Cardiac muscle cell (in vitro differentiated cells and primary cell): ENCODE data around the gene TSPAN7. TPM values are rescaled to one million over a fixed set of nuclear protein-coding genes. Genes with fewer than 3 reads are reported as not detected.

Experiments used
- DNase-seq, 2 donors: peaks; one replicate each; pipeline versions ENCODE4 v3.0.0 to v3.0.0-alpha.2; 2010 to 2017; ENCODE audit warnings: low read depth in 1 of 2, low spot score in 1 of 2
- H3K27ac ChIP-seq: fragments of 200-600 bp; sonication (generic); 2 replicates; pipeline ENCODE4 v1.5.1; 2016
- H3K27me3 ChIP-seq: fragments of 200-600 bp; sonication (generic); 2 replicates; pipeline ENCODE4 v1.6.0; 2016; ENCODE audit warnings: control low read depth
- H3K36me3 ChIP-seq: fragments of 200-600 bp; sonication (generic); 2 replicates; pipeline ENCODE4 v1.5.1; 2016; ENCODE audit warnings: control low read depth
- H3K4me1 ChIP-seq: fragments of 200-600 bp; sonication (generic); 2 replicates; pipeline ENCODE4 v1.8.1; 2017; ENCODE audit warnings: low read depth, mild to moderate bottlenecking, mixed run types
- H3K4me3 ChIP-seq: fragments of 200-600 bp; sonication (generic); 2 replicates; pipeline ENCODE4 v1.5.1; 2016; ENCODE audit warnings: mild to moderate bottlenecking
- H3K9me3 ChIP-seq: fragments of 200-600 bp; sonication (generic); 2 replicates; pipeline ENCODE4 v1.5.1; 2017; ENCODE audit warnings: low read depth, mild to moderate bottlenecking, control low read depth
- CTCF ChIP-seq: IDR thresholded peaks from 2 replicates; pipeline ENCODE4 v1.5.1; 2012; ENCODE audit warnings: low read depth, mild to moderate bottlenecking, low read length
- polyA plus RNA-seq: library from polyadenylated mRNA; unstranded; fragments of >200 nt; fragmentation: Nextera tagmentation; extraction: Ambion mirVana; gene quantifications from 2 replicates; pipeline ENCODE4 v1.2.1, GENCODE V29; 2016
- total RNA-seq: library from RNA; depleted of rRNA; stranded (reverse); fragments of >200 nt; gene quantifications from 2 replicates; pipeline ENCODE4 v1.2.3, GENCODE V29; 2016

Gene TSPAN7
- total and polyA plus RNA-seq, 2 experiments from 2014 or later, result 23.1 to 41.4 TPM

GRCh38 chrX:38595801-38596200 lies 34.5 kb downstream of the TSPAN7 start:
- TF ChIP-seq CTCF, result no peak

GRCh38 chrX:38596939-38597338 lies 35.6 kb downstream of the TSPAN7 start:
- Histone ChIP-seq H3K27me3 (no peaks in the 10 kb centered on the region), H3K4me3 (no peak overlapping the region), H3K36me3 (no peaks in the 10 kb centered on the region), H3K9me3 (no peaks in the 10 kb centered on the region), H3K4me1 (peaks cover 27% of the 10 kb centered on the region), H3K27ac (no peak overlapping the region)
- TF ChIP-seq CTCF, result no peak
- DNase-seq, result no peak

More at GRCh38 chrX:38595801-38596200, 34.5 kb downstream of the TSPAN7 start:
- Histone ChIP-seq H3K27ac (no peak overlapping the region), H3K27me3 (no peaks in the 10 kb centered on the region), H3K4me1 (peaks cover 26% of the 10 kb centered on the region), H3K4me3 (no peak overlapping the region), H3K9me3 (no peaks in the 10 kb centered on the region), H3K36me3 (no peaks in the 10 kb centered on the region)
- peak in 1 of 2 donors; percentile 35 for DNase-seq

- Histone ChIP-seq H3K4me1 (peaks cover 26% of the 10 kb centered on the region), H3K27me3 (no peaks in the 10 kb centered on the region), H3K36me3 (no peaks in the 10 kb centered on the region), H3K27ac (peak overlapping the region; percentile 28), H3K9me3 (no peaks in the 10 kb centered on the region), H3K4me3 (no peak overlapping the region)
- no peak for TF ChIP-seq CTCF
- DNase-seq, result no peak
These were observed 38.7 kb downstream of the TSPAN7 start for GRCh38 chrX:38599796-38600755.

GRCh38 chrX:38601866-38602265 lies 40.5 kb downstream of the TSPAN7 start:
- Histone ChIP-seq H3K36me3 (no peaks in the 10 kb centered on the region), H3K27ac (no peak overlapping the region), H3K9me3 (no peaks in the 10 kb centered on the region), H3K4me1 (peaks cover 14% of the 10 kb centered on the region), H3K4me3 (no peak overlapping the region), H3K27me3 (no peaks in the 10 kb centered on the region)
- no peak for TF ChIP-seq CTCF
- DNase-seq, result no peak

GRCh38 chrX:38606821-38607220 lies 45.5 kb downstream of the TSPAN7 start:
- DNase-seq, result no peak

More at GRCh38 chrX:38606821-38607220, 45.5 kb downstream of the TSPAN7 start:
- no peak overlapping the region for H3K27ac ChIP-seq
- H3K4me1 ChIP-seq, result no peaks in the 10 kb centered on the region
- no peaks in the 10 kb centered on the region for H3K27me3 ChIP-seq
- H3K36me3 ChIP-seq, result no peaks in the 10 kb centered on the region
- TF ChIP-seq CTCF, result no peak
- no peak overlapping the region for H3K4me3 ChIP-seq
- H3K9me3 ChIP-seq, result no peaks in the 10 kb centered on the region
